ENCODE measurements around the gene CHTOP. TPM values are rescaled to one million over a fixed set of nuclear protein-coding genes. Genes with fewer than 3 reads are reported as not detected.
A peak's percentile ranks its signal among the peaks of the same experiment; 100 is the strongest.

CHTOP gene
- total and polyA plus RNA-seq, 2 of the 13 experiments (the other 11 are each of a cell fraction or from before 2014, with no cell fraction given): 38.0 to 51.9 TPM

- TF ChIP-seq, protein P1, sequence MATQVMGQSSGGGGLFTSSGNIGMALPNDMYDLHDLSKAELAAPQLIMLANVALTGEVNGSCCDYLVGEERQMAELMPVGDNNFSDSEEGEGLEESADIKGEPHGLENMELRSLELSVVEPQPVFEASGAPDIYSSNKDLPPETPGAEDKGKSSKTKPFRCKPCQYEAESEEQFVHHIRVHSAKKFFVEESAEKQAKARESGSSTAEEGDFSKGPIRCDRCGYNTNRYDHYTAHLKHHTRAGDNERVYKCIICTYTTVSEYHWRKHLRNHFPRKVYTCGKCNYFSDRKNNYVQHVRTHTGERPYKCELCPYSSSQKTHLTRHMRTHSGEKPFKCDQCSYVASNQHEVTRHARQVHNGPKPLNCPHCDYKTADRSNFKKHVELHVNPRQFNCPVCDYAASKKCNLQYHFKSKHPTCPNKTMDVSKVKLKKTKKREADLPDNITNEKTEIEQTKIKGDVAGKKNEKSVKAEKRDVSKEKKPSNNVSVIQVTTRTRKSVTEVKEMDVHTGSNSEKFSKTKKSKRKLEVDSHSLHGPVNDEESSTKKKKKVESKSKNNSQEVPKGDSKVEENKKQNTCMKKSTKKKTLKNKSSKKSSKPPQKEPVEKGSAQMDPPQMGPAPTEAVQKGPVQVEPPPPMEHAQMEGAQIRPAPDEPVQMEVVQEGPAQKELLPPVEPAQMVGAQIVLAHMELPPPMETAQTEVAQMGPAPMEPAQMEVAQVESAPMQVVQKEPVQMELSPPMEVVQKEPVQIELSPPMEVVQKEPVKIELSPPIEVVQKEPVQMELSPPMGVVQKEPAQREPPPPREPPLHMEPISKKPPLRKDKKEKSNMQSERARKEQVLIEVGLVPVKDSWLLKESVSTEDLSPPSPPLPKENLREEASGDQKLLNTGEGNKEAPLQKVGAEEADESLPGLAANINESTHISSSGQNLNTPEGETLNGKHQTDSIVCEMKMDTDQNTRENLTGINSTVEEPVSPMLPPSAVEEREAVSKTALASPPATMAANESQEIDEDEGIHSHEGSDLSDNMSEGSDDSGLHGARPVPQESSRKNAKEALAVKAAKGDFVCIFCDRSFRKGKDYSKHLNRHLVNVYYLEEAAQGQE (IDR thresholded peaks at IDR 0.05; ENCODE audit: borderline replicate concordance in 1 of 2, low read depth in 1 of 2, low read length in 2 of 2): 0 out of 4 replicates have a peak, but pooled peaks of 1 of the 2 experiments have one; percentile 4
- TF ChIP-seq MYPOP (CRISPR knock-in tag; IDR thresholded peaks at IDR 0.05) (peak; percentile 75; the same call in 1 of the 2 replicates), ZNF530 (CRISPR knock-in tag; IDR thresholded peaks at IDR 0.05; ENCODE audit: low read depth) (no peak), EP300 (IDR thresholded peaks at IDR 0.05; ENCODE audit: low read depth in 2 of 2, low read length in 2 of 2) (peak; percentile 14 to 55; a peak in 3 of 4 replicates), EP300 (CRISPR knock-in tag; IDR thresholded peaks at IDR 0.05; ENCODE audit: borderline replicate concordance) (peak; percentile 54; the same call in 1 of the 2 replicates), SALL2 (CRISPR knock-in tag; IDR thresholded peaks at IDR 0.05) (no peak), POLR2A (IDR thresholded peaks at IDR 0.05; ENCODE audit: insufficient read depth in 1 of 2, low read depth in 2 of 2, low read length in 2 of 2) (peak; percentile 82 to 91), SNAPC5 (CRISPR knock-in tag; IDR thresholded peaks at IDR 0.05; ENCODE audit: borderline replicate concordance) (0 out of 2 replicates have a peak, but pooled peaks have one; percentile 22), GFI1 (CRISPR knock-in tag; IDR thresholded peaks at IDR 0.05; ENCODE audit: borderline replicate concordance) (peak; percentile 62; the same call in 1 of the 2 replicates), ZNF12 (CRISPR knock-in tag; IDR thresholded peaks at IDR 0.05) (no peak), NFKB2 (CRISPR knock-in tag; IDR thresholded peaks at IDR 0.05; ENCODE audit: borderline replicate concordance) (no peak; the same call in 1 of the 2 replicates), KLF13 (CRISPR knock-in tag; IDR thresholded peaks at IDR 0.05) (no peak), ZFP82 (CRISPR knock-in tag; IDR thresholded peaks at IDR 0.05; ENCODE audit: borderline replicate concordance) (peak; percentile 27; the same call in 1 of the 2 replicates), BCL6 (CRISPR knock-in tag; IDR thresholded peaks at IDR 0.05) (peak; percentile 34; the same call in 1 of the 2 replicates), ZNF616 (CRISPR knock-in tag; IDR thresholded peaks at IDR 0.05; ENCODE audit: low read depth) (peak; percentile 91), TBX3 (IDR thresholded peaks at IDR 0.05; ENCODE audit: borderline replicate concordance) (0 out of 2 replicates have a peak, but pooled peaks have one; percentile 34)
- TF ChIP-seq, protein P2, sequence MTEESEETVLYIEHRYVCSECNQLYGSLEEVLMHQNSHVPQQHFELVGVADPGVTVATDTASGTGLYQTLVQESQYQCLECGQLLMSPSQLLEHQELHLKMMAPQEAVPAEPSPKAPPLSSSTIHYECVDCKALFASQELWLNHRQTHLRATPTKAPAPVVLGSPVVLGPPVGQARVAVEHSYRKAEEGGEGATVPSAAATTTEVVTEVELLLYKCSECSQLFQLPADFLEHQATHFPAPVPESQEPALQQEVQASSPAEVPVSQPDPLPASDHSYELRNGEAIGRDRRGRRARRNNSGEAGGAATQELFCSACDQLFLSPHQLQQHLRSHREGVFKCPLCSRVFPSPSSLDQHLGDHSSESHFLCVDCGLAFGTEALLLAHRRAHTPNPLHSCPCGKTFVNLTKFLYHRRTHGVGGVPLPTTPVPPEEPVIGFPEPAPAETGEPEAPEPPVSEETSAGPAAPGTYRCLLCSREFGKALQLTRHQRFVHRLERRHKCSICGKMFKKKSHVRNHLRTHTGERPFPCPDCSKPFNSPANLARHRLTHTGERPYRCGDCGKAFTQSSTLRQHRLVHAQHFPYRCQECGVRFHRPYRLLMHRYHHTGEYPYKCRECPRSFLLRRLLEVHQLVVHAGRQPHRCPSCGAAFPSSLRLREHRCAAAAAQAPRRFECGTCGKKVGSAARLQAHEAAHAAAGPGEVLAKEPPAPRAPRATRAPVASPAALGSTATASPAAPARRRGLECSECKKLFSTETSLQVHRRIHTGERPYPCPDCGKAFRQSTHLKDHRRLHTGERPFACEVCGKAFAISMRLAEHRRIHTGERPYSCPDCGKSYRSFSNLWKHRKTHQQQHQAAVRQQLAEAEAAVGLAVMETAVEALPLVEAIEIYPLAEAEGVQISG (CRISPR knock-in tag; IDR thresholded peaks at IDR 0.05): peak; percentile 30; the same call in 1 of the 2 replicates
Measured at GRCh38 chr1:153608742-153609584, 24.9 kb upstream of the CHTOP start (continued).

Data from HepG2 (cell line).